Esophagus muscularis mucosa (tissue), 3 donors: Measurements from ENCODE around the gene TMEM229B.

Source experiments
- POLR2A ChIP-seq: fragments of 450-650 bp; IDR thresholded peaks from one replicate; pipeline ENCODE4 v1.6.1; 2017; ENCODE audit warnings: antibody characterized with exemption, moderate library complexity, mild to moderate bottlenecking, low read depth
- POLR2AphosphoS5 ChIP-seq, 2 donors: sonication (generic); formaldehyde crosslinking; IDR thresholded peaks; one replicate each; pipeline ENCODE4 v1.6.1; 2017; ENCODE audit warnings: antibody characterized with exemption in 2 of 2
- TF ChIP-seq, protein P1 (sequence below), 3 experiments: fragments of 200-600 bp in 2 of 3; fragments of 450-650 bp in 1 of 3; sonication (generic) in 2 of 3; IDR thresholded peaks; one replicate each; pipeline ENCODE4 v1.5.1; 2017 to 2019; ENCODE audit warnings: antibody characterized with exemption in 3 of 3, mild to moderate bottlenecking in 2 of 3, moderate library complexity in 1 of 3

DNA sequence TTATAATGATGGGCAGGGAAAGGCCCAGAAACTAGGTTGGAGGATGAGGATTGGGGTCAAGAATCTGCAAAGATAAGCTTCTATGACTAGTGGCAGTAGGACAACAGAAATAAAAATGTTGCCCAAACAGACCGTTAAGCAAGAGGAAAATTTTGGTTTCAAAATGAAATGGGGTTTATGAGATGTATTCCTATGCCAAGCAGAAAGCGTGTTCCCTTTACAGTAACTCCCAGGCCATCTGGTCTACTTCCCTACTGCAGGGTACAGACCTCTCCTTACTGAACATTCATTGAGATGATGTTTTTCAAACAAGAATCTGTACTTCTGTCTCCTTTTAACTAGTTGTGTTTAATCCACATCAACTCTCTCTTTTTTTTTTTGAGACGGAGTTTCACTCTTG, 20.4 kb upstream of the TMEM229B start:
- TF ChIP-seq, protein P1, sequence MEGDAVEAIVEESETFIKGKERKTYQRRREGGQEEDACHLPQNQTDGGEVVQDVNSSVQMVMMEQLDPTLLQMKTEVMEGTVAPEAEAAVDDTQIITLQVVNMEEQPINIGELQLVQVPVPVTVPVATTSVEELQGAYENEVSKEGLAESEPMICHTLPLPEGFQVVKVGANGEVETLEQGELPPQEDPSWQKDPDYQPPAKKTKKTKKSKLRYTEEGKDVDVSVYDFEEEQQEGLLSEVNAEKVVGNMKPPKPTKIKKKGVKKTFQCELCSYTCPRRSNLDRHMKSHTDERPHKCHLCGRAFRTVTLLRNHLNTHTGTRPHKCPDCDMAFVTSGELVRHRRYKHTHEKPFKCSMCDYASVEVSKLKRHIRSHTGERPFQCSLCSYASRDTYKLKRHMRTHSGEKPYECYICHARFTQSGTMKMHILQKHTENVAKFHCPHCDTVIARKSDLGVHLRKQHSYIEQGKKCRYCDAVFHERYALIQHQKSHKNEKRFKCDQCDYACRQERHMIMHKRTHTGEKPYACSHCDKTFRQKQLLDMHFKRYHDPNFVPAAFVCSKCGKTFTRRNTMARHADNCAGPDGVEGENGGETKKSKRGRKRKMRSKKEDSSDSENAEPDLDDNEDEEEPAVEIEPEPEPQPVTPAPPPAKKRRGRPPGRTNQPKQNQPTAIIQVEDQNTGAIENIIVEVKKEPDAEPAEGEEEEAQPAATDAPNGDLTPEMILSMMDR (IDR thresholded peaks at IDR 0.05), result no peak
- TF ChIP-seq POLR2A (no peak), POLR2AphosphoS5 (IDR thresholded peaks at IDR 0.05) (no peak)
